ENCODE measurements around the gene DIO3.
"Not testable (repeated sequence)": the region's sequence is repeated elsewhere in the genome, so short reads cannot be mapped to it uniquely, and the experiment has no call there.

Gene DIO3

DNA sequence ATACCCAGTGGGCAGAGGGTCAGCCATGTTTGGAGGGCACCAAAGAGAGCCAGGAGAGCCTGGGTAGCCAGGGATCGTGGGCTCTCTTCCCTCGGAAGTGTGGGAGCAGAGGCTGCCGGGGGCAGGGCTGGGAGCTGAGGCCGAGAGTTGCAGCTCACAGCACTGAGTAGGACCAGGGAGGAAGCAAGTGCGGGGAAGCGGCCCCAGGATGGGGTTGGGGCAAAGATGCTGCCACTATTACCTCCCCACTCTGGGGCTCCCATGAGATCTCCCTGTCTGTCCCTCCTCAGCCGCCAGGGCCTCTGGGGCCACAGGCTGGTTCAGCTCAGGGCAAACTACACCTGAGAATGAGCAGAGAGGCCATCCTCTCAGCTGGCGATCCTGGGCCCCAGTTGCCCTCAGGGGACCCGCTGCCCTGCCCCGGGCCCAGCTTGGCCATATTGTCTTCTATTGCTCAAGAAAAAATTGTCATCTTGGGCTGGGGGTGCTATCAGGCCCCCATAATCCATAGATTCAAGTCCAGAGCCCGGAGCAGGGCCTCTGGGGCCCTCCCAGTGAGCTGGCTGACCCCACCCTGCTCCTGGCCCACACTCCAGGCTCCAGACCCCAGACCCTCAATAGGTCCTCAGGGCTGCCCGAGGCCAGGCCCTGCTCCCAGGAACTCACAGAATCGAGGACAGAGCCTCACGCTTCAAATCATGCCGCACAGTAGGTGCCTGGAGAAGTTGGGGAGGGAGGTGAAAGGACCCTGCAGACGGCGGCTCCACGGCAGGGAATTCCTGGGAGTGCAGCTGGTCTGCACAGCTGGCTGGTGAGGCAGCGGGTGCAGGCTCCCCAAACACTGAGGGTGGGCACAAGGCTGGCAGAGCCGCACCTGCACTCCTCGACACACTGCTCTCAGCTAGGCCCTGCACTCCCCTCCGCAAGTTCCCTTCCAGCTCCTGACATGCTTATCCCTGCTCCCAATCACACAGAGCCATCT is 20.5 kb upstream of the DIO3 start:
- DNase-seq (ENCODE audit: low read depth, low spot score): no peak
- H3K27ac ChIP-seq: no peak overlapping the region

DNA sequence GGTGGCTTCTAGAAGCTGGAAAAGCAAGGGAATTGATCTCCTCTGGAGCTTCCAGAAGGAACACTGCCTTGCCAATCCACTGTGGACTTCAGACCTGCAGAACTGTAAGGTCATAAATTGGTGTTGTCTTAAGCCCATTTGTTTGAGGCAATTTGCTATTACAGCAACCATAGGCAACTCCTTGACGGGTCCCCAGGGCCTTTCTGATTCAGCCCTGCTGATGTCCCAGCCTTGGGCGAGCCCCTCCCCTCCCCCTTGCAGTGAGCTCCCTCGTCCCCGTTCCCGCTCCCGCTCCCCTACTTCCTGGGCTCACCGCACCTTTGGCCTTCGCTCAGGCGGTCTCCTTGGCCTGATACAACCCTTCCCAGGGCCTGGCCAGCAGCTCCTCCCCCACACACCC is 18.9 kb upstream of the DIO3 start:
- H3K27ac ChIP-seq: no peak overlapping the region
- DNase-seq (ENCODE audit: low read depth, low spot score): no peak

DNA sequence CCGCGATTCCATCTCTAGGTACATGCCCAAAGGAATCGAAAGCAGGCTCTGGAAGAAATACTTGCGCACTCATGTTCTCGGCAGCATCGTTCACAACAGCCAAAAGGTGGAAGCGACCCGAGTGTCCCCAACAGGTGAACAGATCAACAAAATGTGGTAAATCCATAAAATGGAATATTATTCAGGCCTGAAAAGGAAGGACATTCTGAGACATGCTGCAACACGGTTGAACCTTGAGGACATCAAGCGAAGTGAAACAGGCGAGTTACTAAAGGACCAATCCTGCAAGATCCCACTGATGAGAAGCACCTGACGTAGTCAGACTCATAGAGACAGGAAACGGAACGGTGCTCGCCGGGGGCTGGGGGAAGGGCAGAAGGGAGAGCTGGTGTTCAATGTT is 17.5 kb upstream of the DIO3 start:
- no peak overlapping the region for H3K27ac ChIP-seq
- no peak for DNase-seq (ENCODE audit: low read depth, low spot score)

DNA sequence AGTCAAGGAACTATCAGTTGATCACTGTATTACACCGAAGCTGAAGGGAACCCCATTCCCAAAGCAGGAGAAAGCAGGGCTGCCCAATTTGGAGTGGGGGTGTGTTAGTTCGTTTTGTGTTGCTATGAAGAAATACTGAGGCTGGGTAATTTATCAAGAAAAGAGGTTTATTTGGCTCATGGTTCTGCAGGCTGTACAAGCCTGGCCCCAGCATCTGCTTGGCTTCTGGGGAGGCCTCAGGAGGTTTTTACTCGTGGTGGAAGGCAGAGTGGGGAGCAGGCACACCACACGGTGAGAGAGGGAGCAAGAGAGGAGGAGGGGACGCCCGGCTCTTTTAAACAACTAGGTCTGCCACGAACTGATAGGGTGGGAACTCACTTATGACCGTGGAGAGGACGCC is 16.7 kb upstream of the DIO3 start:
- no peak for DNase-seq (ENCODE audit: low read depth, low spot score)
- no peak overlapping the region for H3K27ac ChIP-seq

DNA sequence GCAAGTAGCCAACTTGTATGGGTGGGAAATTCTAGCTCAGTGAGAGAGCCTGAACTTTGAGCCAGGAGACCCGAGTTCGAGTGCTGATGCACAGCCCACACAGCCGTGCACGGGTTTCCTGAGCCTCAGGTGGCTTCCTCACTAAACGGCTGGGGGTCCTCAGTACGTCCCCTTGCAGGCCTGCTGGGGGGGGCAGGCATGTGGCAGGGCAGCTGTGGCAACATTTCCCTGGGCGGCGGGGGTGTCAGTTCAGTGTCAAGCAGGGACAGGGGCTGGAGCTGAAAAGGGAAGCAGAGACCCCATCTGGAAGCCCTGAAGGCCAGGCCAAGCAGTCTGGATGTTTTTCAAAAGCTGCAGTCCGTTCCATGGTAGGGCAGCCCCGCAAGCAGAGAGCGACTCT is 14.6 kb upstream of the DIO3 start:
- H3K27ac ChIP-seq: no peak overlapping the region
- DNase-seq (ENCODE audit: low read depth, low spot score): no peak

DNA sequence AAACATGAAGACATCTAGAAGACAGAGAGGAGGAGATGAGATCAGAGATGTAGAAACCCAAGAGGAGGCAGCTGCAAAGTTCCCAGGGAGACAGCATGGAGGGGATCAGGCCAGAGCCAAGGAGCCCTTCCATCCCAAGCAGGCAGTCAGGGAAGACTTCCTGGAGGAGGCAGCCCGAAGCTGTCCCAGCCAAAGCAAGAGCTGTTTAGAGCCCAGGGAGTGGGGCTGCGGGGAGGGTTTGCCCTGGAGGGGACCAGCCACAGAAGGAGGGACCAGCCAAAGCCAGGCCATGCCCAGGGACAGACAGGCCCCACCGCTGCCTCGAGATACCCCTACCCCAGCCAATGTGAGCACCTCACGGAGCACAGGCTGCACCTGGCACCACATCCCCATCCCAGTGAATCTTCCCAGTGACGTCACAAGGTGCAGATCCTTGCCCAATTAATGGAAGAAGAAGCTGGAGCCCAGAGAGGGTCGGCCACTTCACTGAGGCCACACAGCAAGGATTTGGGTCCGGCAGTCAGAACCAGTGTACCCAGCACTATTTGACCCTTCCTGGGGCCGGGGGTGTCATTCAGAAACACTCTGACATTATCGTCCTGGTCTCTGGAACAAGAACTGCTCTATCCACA is 14.1 kb upstream of the DIO3 start:
- no peak overlapping the region for H3K27ac ChIP-seq
- DNase-seq (ENCODE audit: low read depth, low spot score): no peak

DNA sequence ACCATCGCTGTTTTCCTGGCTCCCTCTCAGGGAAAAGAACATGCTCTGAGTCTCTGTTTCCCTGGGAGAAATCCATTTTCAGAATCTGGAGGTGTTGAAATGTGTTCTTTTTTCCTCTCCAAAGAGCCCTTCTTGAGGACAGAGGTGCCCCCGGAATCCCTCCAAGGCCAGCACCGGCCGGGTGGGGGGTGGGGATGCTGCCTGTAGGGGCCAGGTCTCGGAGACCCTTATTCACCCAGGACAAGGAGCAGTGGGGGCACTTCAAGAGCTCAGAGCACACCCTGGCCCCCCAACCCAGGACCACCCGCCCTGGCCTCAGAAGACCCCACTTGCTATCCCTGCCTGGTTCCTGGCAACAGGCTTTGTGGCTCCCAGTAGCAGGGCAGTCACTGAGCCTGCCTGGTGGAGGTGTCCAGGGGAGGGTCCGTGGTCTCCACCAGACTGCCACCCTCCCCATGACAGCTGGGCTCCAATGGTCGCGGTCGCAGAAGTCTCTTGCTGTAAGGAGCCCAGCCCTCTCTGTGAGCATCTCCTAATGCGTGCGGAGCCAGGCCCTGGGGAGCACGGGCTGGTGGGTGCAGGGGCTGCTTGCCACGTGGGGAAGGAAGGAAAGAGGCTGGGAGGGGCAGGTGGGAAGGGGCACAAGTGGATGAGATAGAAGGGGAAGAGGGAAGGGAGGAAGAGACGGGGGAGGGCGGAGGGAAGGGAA is 13.2 kb upstream of the DIO3 start:
- no peak overlapping the region for H3K27ac ChIP-seq
- no peak for DNase-seq (ENCODE audit: low read depth, low spot score)

DNA sequence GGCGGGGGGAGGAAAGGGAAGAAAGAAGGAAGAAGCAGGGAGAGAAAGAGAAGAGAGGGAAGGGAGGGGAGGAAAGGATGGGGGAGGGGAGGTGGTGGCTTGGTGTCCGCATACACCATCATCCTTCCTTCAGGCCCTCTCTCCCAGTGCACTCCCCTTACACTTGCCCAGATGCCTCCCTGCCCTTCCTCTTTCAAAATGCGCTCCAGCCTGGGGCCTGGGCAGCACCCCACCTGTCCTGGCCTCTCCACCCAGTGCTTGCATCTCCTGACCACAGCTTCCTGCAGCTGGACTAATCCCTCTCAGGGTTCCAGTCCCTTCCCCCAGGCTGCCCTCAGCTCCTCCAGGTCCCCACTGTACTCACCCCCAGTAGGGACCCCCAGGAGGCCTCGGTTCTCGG is 12.6 kb upstream of the DIO3 start:
- H3K27ac ChIP-seq: no peak overlapping the region
- no peak for DNase-seq (ENCODE audit: low read depth, low spot score)

DNA sequence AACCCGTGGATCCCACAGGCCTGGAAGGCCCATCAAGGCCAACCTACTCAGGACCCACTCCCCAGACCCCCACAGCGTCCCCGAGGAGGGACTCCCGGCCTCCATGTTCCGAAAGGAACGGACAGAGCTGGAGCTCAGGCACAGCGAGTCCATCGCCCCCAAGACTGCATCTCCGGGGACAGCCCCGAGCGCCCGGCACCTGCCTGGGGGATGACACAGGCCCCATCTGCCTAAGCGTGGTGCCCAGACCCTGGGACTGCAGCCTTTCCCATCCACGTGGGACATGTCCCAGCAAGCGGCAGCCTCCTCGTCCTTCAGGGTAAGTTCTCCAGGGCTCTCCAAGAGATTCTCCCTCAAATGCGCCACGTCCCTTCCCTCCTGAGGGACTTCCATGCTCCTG is 12.1 kb upstream of the DIO3 start:
- no peak for DNase-seq (ENCODE audit: low read depth, low spot score)
- no peak overlapping the region for H3K27ac ChIP-seq

DNA sequence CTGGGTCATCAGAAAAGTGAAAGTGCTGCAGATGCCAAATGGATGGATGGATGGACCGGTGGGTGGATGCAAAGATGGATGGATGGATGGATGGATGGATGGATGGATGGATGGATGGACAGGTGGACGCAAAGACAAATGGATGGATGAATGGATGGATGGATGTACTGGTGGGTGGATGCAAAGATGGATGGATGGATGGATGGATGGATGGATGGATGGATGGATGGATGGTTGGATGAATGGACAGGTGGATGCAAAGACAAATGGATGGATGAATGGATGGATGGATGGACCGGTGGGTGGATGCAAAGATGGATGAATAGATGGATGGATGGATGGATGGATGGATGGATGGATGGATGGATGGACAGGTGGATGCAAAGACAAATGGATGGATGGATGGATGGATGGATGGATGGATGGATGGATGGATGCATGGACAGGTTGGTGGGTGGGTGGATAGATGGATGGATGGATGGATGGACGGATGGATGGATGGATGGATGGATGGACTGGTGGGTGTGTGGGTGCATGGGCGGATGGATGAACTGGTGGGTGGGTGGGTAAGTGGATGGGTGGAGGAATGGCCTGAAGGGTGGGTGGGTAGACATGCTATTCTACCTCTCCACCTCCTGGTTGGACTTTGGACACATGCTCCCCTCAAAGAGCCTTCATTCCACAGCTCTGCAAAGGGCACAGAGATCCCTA is 10.9 kb upstream of the DIO3 start:
- not testable (repeated sequence) for H3K27ac ChIP-seq; DNase-seq (ENCODE audit: low read depth, low spot score)

DNA sequence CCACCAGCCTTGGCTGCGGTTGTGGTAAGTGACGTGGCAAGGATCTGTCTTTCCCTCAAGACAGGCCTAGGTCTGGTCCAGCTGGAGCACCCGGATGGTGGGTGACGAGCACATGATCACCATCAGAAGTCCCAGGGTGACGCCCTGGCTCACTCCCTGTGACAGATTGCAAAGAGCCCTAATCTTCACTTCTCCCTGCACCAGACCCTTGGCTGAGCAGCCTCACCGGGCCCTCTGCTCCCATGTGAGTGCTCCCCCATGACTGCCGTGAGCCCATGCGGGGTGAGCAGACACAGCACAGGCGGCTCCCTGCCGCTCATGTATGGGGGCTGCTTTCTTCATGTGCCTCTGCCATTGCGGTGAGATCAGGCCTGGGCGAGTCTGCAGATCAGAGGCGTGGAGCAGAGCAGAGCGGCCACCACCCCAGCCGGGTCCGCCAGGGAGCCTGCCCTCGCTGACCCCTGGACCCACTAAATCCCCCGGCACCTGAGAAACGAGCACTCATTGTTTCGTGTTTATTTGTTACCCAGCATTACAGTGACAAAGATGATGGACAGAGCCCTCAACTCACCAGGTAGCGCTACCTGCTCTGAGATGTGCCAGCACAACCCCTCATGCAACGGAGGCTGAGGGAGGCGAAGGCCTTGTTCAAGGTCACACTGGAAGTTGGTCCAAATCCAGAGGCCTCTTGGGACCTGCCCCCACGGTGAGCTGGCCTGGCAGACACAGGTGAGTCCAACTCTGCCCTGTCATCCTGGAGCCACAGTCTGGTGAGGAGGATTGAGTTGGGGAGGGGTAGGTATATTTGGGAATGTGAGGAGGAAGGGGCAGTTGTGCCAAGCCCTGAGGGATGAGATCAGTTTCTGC is 9.3 kb upstream of the DIO3 start:
- no peak for DNase-seq (ENCODE audit: low read depth, low spot score)
- H3K27ac ChIP-seq: no peak overlapping the region

DNA sequence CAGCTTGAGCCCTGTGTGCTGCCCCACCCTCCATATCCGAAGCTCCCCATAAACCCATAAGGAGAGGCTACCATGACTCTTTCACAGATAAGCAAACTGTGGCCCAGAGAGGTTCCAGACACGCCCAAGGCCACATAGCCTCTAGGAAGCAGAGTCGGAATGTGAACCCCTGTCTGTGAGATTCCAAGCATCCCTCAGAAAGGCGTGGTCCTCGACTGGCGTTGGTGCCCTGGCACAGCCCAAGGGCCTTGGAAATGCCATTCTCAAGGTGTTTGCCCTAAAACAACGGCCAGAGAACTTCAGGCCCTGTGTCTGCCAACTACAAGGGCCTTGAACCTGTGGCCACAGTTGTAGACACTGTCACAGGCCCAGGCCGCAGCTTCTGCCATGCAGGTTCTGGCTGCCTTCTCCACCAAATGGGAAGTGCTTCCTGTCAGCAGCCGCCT is 8.5 kb upstream of the DIO3 start:
- DNase-seq (ENCODE audit: low read depth, low spot score): no peak
- no peak overlapping the region for H3K27ac ChIP-seq

DNA sequence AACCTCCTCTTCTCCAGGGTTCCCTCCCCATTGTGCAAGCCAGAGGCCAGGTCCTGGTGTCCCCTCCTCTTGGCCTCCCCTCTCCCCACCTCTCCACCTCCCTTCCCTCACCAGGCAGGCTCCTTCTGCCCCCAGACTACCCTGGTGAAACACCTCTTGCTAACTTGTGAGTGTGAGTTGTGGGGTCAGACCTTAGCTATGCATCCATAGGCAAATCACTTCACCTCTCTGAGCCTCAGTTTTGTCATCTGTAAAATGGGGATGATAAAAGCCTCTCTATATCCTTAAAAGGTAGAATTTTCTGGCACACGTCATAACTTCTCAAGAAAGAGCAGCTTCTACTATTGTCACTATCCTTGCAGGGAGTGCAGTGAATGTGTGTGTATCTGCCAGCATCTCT is 7.9 kb upstream of the DIO3 start:
- no peak overlapping the region for H3K27ac ChIP-seq
- DNase-seq (ENCODE audit: low read depth, low spot score): no peak

DNA sequence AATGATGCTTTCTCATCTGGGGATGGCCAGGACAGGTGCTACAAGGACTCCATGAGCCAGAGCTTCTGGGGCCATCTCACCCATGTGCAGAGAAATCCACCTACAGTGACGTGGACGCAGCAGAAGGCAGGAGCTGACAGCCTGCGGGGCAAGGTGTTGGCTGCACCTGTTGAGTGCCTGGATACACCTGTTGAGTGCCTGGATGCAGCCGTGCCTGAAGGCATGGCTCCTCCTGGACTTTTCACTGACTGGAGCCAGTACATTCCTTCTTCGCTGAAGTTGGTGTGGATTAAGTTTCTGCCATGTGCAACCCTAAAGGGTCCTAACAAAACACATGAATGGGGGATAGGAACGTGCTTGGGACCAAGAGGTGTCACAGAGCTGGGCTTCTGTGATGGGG is 7.4 kb upstream of the DIO3 start:
- H3K27ac ChIP-seq: no peak overlapping the region
- DNase-seq (ENCODE audit: low read depth, low spot score): no peak

DNA sequence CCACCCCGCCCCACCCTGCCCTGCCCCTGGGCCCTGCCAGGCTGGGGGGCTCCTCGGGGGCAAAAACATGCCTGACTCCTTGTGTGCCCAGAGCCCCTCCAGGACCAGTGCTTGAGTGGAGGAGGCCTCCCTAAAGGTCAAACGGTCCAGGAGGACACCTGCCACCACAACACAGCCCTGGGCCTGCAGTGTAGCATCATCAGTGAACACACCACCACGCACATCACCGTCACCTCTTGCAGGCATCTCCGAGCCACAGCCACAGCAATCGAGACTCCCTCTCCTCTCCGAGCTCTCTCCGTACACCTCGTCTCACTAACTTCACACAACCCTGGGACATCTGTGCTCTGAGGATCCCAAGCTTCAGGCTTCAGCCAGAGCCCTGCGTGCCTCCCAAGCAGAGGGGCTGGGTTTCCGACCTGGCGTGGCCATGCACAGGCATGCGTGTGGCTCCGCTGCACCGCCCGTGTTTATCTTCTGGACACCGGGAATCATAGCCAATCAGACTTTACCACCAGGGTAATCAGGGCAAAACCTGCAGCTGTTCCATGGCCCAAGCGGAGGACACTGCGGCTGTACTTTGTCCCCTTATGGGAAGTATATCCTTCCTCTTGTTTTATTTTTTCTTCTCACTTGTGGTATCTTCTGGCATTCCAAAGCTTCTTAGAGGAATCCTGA is 6.2 kb upstream of the DIO3 start:
- no peak for DNase-seq (ENCODE audit: low read depth, low spot score)
- no peak overlapping the region for H3K27ac ChIP-seq

DNA sequence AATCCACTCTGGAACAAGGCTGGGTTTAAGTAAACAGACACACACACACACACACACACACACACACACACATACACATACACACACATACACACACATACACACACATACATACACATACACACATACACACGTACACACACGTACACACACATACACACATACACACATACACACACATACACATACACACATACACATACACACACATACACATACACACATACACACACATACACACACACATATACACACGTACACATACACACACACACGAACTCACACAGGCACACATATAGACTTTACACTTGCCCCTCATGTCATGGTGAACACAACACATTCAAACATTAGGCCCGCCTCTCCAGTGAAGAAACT is 5.6 kb upstream of the DIO3 start:
- not testable (repeated sequence) for DNase-seq (ENCODE audit: low read depth, low spot score); H3K27ac ChIP-seq

DNA sequence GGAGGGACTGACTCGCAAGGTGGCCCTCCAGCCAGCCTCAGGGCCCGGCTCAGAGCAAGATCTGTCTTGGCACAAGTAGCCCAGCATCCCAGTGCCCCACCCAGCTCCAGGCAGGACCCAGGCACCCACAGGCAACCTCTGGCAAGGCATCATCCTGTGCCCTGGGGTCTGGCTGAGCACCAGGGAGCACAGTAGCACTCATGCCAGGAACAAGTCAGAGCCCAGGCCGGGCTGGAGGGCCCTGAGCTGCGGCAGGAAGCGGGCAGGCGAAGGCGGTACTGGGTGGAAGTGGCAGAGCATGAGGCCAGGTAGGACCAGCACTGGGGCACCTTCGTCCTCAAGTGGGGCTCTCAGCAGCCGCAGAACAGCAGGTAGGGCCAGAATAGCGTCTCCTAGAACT is 5.2 kb upstream of the DIO3 start:
- H3K27ac ChIP-seq: no peak overlapping the region
- DNase-seq (ENCODE audit: low read depth, low spot score): no peak

DNA sequence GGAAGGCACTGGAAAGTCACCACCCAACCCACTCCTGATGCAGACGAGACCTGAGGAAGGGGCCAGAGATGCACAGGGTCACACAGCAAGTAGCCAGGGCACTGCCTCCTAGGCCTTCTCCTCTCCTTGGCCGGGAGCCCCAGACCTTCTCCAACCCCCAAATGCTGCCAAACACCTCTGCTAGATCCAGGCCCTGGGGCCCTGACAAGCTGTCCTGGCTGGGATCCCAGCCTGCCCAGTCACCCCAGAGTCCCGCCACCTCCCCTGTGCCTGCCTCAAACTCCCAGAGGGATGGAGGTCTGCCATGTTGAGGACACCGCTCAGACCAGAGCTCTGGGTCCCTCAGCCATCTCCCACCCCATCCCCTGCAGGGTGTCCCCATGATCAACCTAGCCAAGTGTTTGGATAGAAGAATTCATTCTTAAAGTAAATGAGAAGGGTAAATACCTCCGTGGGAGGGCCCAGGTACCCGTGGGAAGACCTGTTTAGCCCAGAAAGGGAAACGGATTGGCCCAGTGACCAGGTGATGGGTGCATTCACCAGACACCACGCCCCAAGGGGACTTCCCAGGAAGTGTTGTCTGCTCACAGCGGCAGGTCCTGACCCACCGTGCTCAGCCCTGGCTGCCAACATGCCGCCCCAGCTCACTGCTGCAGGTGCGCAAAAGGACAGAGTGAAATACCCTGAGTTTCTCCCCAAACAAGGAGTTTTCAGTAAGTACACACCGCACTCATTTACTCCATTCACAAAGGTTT is 4.6 kb upstream of the DIO3 start:
- no peak for DNase-seq (ENCODE audit: low read depth, low spot score)
- H3K27ac ChIP-seq: no peak overlapping the region
